ENCODE measurements around the gene VASN.

VASN gene

DNA sequence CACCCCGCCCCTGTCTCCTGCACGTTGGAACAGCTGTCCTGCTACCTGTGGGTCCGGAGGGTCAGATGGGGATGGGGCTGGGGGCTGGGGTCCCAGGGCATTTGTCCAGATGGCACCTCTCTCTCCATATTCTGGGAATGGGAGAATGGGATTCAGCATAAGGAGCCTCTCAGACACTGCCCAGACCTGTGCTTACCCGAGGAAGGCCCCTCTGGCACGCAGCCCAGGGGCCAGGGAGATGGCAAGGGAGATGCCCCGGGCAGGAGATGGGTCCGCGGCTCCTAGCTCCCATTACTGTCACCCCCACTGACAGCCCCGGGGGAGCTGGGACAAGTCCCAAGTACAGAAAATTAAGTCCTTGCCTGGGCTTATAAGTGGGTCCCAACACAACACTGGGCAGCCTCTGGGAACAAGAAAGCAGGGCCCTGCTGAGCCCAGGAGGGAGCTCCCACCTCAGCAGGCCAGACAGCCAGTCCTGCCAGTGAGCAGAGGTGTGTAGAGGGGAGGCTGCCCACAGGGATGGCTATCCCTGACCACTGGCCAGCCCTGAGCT is 1.8 kb downstream of the VASN start:
- no peak for DNase-seq

DNA sequence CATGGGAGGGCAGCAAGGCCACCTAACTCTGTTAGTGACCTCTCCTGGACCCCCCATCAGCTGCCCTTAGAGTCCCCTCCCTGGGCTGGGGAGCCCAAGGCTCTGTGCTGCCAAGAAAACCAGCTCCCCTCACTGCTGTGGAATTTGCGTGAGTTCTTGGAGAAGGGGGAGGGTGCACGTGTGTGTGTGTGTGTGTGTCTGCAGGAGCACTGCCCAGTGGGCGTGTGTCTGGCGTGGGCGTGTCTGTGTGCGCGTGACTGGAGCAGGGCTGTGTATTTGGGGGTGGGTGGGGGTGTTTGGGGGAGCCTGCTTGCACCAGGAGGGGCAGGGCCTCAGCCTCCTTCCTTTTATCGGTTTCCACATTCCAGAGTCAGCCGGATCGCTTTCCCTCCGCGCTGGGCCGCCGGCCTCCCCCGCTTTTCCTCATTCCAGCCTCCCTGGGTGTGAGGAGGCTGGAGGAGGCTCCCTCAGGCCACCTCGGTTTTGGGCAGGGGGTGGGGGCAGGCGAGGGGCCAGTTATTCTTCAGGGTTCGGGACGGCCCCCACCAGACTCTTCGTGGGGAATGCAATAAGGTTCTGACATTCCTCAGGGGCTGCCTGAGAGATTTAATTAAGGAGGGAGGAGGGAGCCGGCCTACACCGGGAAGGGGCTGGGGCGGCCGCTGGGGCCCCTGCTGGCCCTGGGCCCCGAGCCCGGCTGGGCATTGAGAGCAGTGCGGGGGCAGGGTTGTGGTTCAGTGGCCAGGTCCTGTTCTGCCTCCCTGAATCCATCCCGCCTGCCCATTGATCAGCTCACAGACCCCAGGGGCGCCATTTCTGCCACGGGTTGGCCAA is 2.5 kb downstream of the VASN start:
- DNase-seq, result no peak

GRCh38 chr16:4375717-4376116 is 4.1 kb downstream of the VASN start:
- DNase-seq, result no peak

GRCh38 chr16:4376126-4376892 is 4.7 kb downstream of the VASN start:
- no peak for DNase-seq

DNA sequence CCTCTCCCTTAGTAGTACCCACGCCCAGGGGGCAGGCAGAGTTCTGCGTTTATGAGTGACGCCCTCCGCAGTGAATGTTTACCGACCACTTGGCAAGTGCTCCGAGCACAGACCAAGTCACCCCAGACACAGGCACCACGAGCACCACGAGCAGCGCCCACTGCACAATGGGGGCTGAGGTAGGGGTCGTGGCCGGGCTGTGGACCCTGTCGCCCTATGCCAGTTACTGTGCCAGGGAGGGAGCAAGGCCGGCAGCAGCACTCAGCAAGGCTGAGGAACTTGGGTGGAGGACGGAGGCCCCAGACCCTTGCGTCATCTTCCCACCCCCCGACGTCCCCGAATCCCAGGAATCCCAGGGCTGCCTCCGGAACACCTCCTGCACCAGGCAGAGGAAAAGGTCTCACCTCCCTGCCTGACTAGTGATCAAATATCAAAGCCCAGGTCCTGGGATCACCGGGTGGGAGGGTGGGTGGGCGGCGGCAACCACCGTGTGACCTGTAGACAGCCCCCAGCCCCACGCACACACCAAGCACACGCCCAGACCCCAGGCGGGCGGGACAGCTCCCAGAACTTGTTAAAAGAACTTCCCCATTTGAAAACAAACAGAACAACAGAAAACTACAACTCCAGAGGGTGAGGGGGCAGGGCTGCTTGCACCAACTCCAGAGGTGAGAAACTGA is 5.4 kb downstream of the VASN start:
- no peak for DNase-seq

DNA sequence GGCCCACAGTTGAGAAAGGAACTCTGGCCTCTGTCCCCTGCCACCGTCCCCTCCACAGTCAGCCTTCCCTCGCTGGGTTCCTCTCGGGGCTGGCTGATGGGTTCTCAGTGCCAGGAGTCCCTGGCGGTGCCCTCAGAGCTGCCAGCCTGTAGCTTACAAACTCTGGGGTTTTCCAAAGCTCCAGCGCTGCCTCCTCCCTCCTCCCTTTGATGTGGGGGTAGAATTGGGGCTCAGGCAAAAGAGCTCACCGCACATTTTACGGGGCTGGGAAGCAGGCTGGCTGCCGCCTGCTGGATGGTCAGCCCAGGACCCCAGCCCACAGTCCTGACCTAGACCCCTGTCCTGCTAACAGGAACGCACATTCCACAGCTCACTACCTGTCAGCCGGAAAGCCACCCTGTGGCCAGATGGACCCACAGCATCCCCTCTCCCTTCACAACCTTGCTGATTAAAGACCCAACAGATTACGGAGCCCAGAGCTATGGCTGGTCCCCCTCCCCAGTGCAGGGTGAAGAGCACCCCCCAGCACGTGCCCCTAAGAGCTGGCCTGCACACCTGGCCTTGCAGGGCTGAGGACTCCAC is 6.0 kb downstream of the VASN start:
- no peak for DNase-seq

DNA sequence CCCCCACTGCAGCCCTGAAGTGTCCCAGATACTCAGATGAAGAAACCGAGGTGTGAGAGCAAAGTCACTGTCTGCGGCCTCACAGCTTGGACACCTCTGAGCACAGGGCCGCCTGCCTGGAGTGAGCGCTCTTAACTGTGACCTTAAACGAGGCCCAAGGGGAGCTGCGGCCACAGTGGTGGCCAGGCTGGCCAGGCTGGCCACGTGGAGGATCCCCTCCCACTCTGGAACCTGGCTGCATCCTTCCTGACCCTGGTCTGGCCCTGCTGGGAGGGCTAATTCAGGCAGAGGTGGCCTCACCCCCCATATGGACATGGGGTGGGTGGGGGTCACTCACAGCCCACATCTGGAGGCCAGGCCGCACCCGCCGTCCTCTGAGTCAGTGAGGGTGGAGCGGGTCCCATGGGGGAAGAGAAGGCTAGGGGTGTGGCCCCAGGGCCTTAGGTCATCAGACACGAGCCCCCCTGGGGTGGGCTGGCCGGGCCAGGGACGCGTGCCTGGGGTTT is 6.6 kb downstream of the VASN start:
- no peak for DNase-seq

DNA sequence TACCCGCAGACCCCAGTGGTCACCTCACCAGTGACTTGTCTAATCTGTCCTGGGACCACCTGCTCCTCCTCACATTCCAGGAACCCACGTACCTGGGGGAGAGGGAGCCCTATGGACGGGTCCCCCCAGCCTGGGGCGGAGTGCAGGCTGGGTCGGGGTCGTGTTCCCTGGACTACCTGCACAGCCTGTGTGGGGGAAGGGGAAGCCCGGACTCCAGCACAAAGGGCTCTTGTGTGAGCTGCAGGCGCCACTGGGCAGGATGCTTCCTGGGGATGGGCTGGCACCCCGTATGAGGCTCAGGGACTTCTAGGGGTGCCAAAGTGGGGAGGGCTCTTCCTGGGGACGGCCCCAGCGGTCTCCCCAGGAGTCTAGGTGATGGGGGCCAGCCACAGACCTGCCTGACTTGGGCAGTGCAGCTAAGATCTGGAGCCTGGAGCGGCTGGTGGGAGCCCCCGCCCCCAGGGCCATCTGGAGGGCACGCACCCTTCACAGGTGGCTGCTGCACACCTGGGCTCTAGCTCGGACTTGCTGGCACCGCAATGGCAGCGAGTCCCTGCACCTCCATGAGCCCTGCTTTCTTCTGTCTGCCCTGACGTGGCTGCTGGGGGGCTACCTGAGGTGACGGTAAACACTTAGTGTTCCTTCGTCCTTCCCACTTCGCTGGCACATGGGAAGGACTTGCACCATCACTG is 7.5 kb downstream of the VASN start:
- no peak for DNase-seq

GRCh38 chr16:4380119-4381063 is 8.7 kb downstream of the VASN start:
- no peak for DNase-seq

- DNase-seq, result no peak
These were observed 9.7 kb downstream of the VASN start for GRCh38 chr16:4381072-4381934.

- DNase-seq, result no peak
These were observed 10.5 kb downstream of the VASN start for GRCh38 chr16:4381935-4382794.

GRCh38 chr16:4382795-4383357 is 11.2 kb downstream of the VASN start:
- no peak for DNase-seq

DNA sequence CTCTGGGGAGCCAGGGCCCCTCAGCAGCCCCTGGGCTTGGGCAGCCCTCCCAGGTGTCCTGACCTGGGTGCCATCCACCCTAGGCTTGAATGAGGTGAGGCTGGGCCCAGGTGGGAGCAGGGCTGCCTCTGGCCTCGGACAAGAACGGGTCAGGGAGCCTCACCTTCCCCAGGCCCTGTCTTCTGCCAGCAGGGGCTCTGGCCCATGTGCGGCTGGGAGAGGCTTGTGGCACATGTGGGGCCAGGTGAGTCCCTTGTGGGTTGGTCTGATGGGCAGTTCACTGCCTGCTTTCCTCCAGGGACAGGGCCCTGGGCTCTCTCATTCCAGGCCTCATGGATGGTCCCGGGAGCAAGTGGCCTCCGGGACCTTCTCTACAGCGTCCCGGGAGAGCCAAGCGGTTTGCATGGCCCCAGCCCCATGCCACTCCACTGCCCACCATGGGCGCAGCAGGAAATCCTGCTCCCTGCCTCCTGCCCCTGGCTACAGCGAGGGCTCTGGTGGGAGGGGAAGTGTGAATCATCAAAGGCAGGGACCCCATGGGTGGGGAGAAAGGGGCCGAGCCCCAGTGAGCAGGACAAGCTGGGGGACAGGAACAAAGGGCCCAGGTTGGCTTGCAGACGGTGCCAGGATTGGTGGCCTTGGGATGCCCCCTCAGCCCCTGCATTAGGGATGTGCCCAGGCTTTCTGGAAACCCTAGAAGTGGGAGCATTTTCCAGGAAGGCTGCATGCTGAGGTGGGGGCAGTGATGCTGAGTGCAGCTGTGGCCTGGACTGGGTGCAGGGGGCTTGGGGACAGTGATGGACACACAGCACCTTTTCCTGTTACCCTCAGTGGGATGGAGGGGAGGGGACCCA is 12.2 kb downstream of the VASN start:
- no peak for DNase-seq

- DNase-seq, result no peak
These were observed 12.9 kb downstream of the VASN start for GRCh38 chr16:4384509-4384942.

DNA sequence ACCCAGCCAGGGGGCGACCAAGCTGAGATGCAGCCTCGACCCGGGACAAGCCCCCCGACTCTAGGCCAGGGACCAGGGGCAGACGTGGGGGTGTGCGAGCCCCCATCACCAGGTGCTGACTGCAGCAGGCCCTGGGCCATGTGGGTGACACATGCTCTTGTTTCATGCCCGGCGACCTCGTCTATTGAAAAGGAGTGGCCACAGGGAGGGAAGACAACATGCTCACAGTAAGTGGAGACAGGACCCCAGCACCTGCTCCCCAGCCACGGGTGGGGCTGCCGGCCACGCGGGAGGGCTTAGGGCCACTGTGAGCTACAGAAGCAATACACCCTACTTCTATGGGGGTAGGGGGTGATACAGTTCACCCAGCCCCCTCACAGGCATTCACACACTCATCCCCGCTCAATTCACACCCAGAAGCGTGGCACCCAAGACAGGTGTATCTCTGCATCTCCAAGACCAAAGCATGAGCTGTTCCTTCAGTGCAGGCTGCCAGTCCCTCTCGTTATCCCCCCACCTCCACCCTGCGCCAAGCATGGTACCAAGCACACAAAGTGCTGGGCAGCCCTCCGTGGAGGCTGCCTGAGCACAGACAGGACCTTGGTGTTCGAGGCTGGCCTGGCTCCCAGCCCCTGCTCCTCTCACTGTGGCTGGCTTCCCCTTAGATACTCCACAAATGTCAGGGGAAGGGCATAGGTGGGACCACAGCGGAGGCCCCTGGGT is 13.6 kb downstream of the VASN start:
- DNase-seq, result no peak

DNA sequence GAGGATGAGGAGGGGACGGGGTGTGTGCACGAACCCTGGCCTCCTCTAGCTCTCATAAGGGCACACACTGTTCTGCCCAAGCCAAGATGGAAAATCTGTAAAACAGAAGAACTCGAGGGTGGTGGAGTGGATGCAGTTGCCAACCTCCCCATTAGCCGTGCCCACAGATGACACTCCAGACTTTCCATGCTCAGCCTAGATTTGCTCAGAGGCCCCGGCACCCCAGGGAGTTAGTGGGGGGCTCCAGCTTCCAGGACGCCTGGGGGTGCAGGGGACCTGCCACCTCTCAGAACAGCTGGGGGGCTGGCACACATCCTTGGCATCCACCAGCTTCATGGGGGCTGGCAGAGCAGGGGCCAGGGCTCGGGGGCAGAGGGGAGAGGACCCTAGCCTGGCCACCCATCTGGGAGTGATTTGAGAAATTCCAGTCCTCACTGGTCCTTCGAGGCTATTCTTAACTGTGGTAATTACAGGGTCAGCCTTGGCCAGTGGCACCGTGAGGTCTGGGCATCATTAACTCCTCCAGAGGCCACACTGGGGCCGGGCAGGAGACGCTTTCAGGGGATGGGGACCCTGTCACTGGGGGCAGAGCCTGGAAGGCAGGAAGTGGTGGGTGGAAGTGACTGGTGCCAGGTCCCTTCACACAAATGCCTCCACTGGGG is 14.3 kb downstream of the VASN start:
- DNase-seq, result no peak
